ENCODE data around the gene CRACR2B. TPM values are rescaled to one million over a fixed set of nuclear protein-coding genes. Genes with fewer than 3 reads are reported as not detected.

The CRACR2B gene
- total and polyA plus RNA-seq, 2 of the 13 experiments (the other 11 are each of a cell fraction or from before 2014, with no cell fraction given): 14.9 to 21.0 TPM

GRCh38 chr11:808427-809286, 19.1 kb upstream of the CRACR2B start (continued):
- TF ChIP-seq ZNF513 (CRISPR knock-in tag; conservative IDR thresholded peaks at IDR 0.05): no peak
- TF ChIP-seq BCL6 (CRISPR knock-in tag; IDR thresholded peaks at IDR 0.05): no peak
- TF ChIP-seq ZNF329 (CRISPR knock-in tag; IDR thresholded peaks at IDR 0.05; ENCODE audit: low read depth): no peak
- TF ChIP-seq ZNF678 (CRISPR knock-in tag; IDR thresholded peaks at IDR 0.05): no peak
- TF ChIP-seq ATF5 (CRISPR knock-in tag; IDR thresholded peaks at IDR 0.05; ENCODE audit: low read depth): no peak
- TF ChIP-seq MTF1 (CRISPR knock-in tag; IDR thresholded peaks at IDR 0.05): no peak
- no peak for TF ChIP-seq PRDM10 (CRISPR knock-in tag; IDR thresholded peaks at IDR 0.05; ENCODE audit: low read depth)
- TF ChIP-seq ZNF101 (CRISPR knock-in tag; IDR thresholded peaks at IDR 0.05; ENCODE audit: borderline replicate concordance, low read depth): no peak
- no peak for TF ChIP-seq CREB3 (CRISPR knock-in tag; IDR thresholded peaks at IDR 0.05)
- no peak for TF ChIP-seq RBAK (CRISPR knock-in tag; IDR thresholded peaks at IDR 0.05)
- peak; percentile 12; the same call in 1 of the 2 replicates for TF ChIP-seq ZNF547 (CRISPR knock-in tag; IDR thresholded peaks at IDR 0.05)
- TF ChIP-seq ZNF598 (CRISPR knock-in tag; IDR thresholded peaks at IDR 0.05; ENCODE audit: borderline replicate concordance): 0 out of 2 replicates have a peak, but pooled peaks have one; percentile 66
- no peak for TF ChIP-seq PITX1 (CRISPR knock-in tag; IDR thresholded peaks at IDR 0.05)
- TF ChIP-seq MXI1 (IDR thresholded peaks at IDR 0.05; ENCODE audit: borderline replicate concordance, low read depth, low read length): no peak
- no peak for TF ChIP-seq NCOA2 (CRISPR knock-in tag; IDR thresholded peaks at IDR 0.05)
- peak; percentile 39; the same call in 1 of the 2 replicates for TF ChIP-seq XBP1 (CRISPR knock-in tag; IDR thresholded peaks at IDR 0.05)
- no peak for TF ChIP-seq ZBTB34 (CRISPR knock-in tag; IDR thresholded peaks at IDR 0.05)
- TF ChIP-seq ZNF263 (CRISPR knock-in tag; IDR thresholded peaks at IDR 0.05): 0 out of 2 replicates have a peak, but pooled peaks have one; percentile 38
- TF ChIP-seq TBX3 (IDR thresholded peaks at IDR 0.05; ENCODE audit: borderline replicate concordance): no peak
- TF ChIP-seq TAF15 (IDR thresholded peaks at IDR 0.05; ENCODE audit: low read depth, low read length, poor library complexity, severe bottlenecking): no peak
- TF ChIP-seq ZNF136 (CRISPR knock-in tag; IDR thresholded peaks at IDR 0.05; ENCODE audit: low read depth): no peak

Data from HepG2 (cell line).